ENCODE results near the gene SH3BGRL2. TPM values are rescaled to one million over a fixed set of nuclear protein-coding genes. Genes with fewer than 3 reads are reported as not detected.

SH3BGRL2 gene
- total and polyA plus RNA-seq, 2 experiments from 2014 or later = 8.4 to 24.5 TPM

- TF ChIP-seq EZH2phosphoT487 (IDR thresholded peaks at IDR 0.05; ENCODE audit: unreplicated experiment) (no peak), STAT1 (IDR thresholded peaks at IDR 0.05; ENCODE audit: unreplicated experiment) (no peak)
Measured at GRCh38 chr6:79708095-79708791, 77.1 kb downstream of the SH3BGRL2 start (continued).

- DNase-seq (ENCODE audit: low spot score) (no peak), ATAC-seq (peak; percentile 44)
- Mint-ChIP-seq H3K4me1 (peaks cover 26% of the 10 kb centered on the region), H3K4me3 (no peak overlapping the region), H3K27me3 (ENCODE audit: insufficient read depth, low read depth, poor library complexity) (peaks cover 3% of the 10 kb centered on the region), H3K9me3 (no peaks in the 10 kb centered on the region), H3K36me3 (ENCODE audit: low read depth) (no peaks in the 10 kb centered on the region; the same call in 2 of the 3 replicates), H3K27ac (no peak overlapping the region)
- H3K4me3 ChIP-seq = no peak overlapping the region
- TF ChIP-seq ZNF114 (CRISPR knock-in tag; IDR thresholded peaks at IDR 0.05) = no peak
- TF ChIP-seq ETS1 (IDR thresholded peaks at IDR 0.05) = no peak
- TF ChIP-seq, protein P1, sequence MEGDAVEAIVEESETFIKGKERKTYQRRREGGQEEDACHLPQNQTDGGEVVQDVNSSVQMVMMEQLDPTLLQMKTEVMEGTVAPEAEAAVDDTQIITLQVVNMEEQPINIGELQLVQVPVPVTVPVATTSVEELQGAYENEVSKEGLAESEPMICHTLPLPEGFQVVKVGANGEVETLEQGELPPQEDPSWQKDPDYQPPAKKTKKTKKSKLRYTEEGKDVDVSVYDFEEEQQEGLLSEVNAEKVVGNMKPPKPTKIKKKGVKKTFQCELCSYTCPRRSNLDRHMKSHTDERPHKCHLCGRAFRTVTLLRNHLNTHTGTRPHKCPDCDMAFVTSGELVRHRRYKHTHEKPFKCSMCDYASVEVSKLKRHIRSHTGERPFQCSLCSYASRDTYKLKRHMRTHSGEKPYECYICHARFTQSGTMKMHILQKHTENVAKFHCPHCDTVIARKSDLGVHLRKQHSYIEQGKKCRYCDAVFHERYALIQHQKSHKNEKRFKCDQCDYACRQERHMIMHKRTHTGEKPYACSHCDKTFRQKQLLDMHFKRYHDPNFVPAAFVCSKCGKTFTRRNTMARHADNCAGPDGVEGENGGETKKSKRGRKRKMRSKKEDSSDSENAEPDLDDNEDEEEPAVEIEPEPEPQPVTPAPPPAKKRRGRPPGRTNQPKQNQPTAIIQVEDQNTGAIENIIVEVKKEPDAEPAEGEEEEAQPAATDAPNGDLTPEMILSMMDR (conservative IDR thresholded peaks at IDR 0.05; ENCODE audit: low read depth in 2 of 2) = no peak
- no peak for TF ChIP-seq JUNB (IDR thresholded peaks at IDR 0.05; ENCODE audit: unreplicated experiment)
- TF ChIP-seq, protein P2, sequence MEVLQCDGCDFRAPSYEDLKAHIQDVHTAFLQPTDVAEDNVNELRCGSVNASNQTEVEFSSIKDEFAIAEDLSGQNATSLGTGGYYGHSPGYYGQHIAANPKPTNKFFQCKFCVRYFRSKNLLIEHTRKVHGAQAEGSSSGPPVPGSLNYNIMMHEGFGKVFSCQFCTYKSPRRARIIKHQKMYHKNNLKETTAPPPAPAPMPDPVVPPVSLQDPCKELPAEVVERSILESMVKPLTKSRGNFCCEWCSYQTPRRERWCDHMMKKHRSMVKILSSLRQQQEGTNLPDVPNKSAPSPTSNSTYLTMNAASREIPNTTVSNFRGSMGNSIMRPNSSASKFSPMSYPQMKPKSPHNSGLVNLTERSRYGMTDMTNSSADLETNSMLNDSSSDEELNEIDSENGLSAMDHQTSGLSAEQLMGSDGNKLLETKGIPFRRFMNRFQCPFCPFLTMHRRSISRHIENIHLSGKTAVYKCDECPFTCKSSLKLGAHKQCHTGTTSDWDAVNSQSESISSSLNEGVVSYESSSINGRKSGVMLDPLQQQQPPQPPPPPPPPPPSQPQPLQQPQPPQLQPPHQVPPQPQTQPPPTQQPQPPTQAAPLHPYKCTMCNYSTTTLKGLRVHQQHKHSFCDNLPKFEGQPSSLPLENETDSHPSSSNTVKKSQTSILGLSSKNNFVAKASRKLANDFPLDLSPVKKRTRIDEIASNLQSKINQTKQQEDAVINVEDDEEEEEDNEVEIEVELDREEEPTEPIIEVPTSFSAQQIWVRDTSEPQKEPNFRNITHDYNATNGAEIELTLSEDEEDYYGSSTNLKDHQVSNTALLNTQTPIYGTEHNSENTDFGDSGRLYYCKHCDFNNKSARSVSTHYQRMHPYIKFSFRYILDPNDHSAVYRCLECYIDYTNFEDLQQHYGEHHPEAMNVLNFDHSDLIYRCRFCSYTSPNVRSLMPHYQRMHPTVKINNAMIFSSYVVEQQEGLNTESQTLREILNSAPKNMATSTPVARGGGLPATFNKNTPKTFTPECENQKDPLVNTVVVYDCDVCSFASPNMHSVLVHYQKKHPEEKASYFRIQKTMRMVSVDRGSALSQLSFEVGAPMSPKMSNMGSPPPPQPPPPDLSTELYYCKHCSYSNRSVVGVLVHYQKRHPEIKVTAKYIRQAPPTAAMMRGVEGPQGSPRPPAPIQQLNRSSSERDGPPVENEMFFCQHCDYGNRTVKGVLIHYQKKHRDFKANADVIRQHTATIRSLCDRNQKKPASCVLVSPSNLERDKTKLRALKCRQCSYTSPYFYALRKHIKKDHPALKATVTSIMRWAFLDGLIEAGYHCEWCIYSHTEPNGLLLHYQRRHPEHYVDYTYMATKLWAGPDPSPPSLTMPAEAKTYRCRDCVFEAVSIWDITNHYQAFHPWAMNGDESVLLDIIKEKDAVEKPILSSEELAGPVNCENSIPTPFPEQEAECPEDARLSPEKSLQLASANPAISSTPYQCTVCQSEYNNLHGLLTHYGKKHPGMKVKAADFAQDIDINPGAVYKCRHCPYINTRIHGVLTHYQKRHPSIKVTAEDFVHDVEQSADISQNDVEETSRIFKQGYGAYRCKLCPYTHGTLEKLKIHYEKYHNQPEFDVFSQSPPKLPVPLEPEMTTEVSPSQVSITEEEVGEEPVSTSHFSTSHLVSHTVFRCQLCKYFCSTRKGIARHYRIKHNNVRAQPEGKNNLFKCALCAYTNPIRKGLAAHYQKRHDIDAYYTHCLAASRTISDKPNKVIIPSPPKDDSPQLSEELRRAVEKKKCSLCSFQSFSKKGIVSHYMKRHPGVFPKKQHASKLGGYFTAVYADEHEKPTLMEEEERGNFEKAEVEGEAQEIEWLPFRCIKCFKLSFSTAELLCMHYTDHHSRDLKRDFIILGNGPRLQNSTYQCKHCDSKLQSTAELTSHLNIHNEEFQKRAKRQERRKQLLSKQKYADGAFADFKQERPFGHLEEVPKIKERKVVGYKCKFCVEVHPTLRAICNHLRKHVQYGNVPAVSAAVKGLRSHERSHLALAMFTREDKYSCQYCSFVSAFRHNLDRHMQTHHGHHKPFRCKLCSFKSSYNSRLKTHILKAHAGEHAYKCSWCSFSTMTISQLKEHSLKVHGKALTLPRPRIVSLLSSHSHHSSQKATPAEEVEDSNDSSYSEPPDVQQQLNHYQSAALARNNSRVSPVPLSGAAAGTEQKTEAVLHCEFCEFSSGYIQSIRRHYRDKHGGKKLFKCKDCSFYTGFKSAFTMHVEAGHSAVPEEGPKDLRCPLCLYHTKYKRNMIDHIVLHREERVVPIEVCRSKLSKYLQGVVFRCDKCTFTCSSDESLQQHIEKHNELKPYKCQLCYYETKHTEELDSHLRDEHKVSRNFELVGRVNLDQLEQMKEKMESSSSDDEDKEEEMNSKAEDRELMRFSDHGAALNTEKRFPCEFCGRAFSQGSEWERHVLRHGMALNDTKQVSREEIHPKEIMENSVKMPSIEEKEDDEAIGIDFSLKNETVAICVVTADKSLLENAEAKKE (CRISPR knock-in tag; IDR thresholded peaks at IDR 0.05) = no peak
- no peak for TF ChIP-seq POLR2AphosphoS5 (IDR thresholded peaks at IDR 0.05; ENCODE audit: low read depth)
- no peak for TF ChIP-seq EZH2phosphoT487 (IDR thresholded peaks at IDR 0.05; ENCODE audit: unreplicated experiment)
- no peak for TF ChIP-seq ZNF331 (CRISPR knock-in tag; IDR thresholded peaks at IDR 0.05; ENCODE audit: low read depth)
- TF ChIP-seq, protein P3, sequence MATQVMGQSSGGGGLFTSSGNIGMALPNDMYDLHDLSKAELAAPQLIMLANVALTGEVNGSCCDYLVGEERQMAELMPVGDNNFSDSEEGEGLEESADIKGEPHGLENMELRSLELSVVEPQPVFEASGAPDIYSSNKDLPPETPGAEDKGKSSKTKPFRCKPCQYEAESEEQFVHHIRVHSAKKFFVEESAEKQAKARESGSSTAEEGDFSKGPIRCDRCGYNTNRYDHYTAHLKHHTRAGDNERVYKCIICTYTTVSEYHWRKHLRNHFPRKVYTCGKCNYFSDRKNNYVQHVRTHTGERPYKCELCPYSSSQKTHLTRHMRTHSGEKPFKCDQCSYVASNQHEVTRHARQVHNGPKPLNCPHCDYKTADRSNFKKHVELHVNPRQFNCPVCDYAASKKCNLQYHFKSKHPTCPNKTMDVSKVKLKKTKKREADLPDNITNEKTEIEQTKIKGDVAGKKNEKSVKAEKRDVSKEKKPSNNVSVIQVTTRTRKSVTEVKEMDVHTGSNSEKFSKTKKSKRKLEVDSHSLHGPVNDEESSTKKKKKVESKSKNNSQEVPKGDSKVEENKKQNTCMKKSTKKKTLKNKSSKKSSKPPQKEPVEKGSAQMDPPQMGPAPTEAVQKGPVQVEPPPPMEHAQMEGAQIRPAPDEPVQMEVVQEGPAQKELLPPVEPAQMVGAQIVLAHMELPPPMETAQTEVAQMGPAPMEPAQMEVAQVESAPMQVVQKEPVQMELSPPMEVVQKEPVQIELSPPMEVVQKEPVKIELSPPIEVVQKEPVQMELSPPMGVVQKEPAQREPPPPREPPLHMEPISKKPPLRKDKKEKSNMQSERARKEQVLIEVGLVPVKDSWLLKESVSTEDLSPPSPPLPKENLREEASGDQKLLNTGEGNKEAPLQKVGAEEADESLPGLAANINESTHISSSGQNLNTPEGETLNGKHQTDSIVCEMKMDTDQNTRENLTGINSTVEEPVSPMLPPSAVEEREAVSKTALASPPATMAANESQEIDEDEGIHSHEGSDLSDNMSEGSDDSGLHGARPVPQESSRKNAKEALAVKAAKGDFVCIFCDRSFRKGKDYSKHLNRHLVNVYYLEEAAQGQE (IDR thresholded peaks at IDR 0.05; ENCODE audit: unreplicated experiment) = no peak
- no peak for TF ChIP-seq NANOG (IDR thresholded peaks at IDR 0.05; ENCODE audit: borderline replicate concordance)
- no peaks in the 10 kb centered on the region for H3F3A ChIP-seq (replicated peaks; ENCODE audit: low read depth)
- no peaks in the 10 kb centered on the region for H4K20me1 ChIP-seq (replicated peaks; ENCODE audit: insufficient read depth)
- H3K36me3 ChIP-seq (ENCODE audit: insufficient read depth) = no peaks in the 10 kb centered on the region
- H3K4me1 ChIP-seq (ENCODE audit: insufficient read depth) = peaks cover 11% of the 10 kb centered on the region; the same call in 1 of the 2 replicates
- no peaks in the 10 kb centered on the region for H3K79me2 ChIP-seq (replicated peaks; ENCODE audit: insufficient read depth)
- H3K27me3 ChIP-seq (ENCODE audit: insufficient read depth) = no peaks in the 10 kb centered on the region
- H3K9me2 ChIP-seq (ENCODE audit: insufficient read depth) = no peaks in the 10 kb centered on the region
- no peak overlapping the region for H2AFZ ChIP-seq
- H3K4me2 ChIP-seq = no peak overlapping the region
- no peak overlapping the region for H3K27ac ChIP-seq (ENCODE audit: low read depth)
Measured at GRCh38 chr6:79710127-79710526, 79.0 kb downstream of the SH3BGRL2 start.
